ENCODE data around the gene KLHL3.
"Not testable (repeated sequence)": the region's sequence is repeated elsewhere in the genome, so short reads cannot be mapped to it uniquely, and the experiment has no call there.

KLHL3 gene, protein sequence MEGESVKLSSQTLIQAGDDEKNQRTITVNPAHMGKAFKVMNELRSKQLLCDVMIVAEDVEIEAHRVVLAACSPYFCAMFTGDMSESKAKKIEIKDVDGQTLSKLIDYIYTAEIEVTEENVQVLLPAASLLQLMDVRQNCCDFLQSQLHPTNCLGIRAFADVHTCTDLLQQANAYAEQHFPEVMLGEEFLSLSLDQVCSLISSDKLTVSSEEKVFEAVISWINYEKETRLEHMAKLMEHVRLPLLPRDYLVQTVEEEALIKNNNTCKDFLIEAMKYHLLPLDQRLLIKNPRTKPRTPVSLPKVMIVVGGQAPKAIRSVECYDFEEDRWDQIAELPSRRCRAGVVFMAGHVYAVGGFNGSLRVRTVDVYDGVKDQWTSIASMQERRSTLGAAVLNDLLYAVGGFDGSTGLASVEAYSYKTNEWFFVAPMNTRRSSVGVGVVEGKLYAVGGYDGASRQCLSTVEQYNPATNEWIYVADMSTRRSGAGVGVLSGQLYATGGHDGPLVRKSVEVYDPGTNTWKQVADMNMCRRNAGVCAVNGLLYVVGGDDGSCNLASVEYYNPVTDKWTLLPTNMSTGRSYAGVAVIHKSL

GRCh38 chr5:137735555-137736284 is at the start of gene KLHL3:
TSS of gene KLHL3 (minus strand) at chr5:137736089. CDS start at chr5:137735646, 443 bp downstream.
- DNase-seq = peak; percentile 15

DNA sequence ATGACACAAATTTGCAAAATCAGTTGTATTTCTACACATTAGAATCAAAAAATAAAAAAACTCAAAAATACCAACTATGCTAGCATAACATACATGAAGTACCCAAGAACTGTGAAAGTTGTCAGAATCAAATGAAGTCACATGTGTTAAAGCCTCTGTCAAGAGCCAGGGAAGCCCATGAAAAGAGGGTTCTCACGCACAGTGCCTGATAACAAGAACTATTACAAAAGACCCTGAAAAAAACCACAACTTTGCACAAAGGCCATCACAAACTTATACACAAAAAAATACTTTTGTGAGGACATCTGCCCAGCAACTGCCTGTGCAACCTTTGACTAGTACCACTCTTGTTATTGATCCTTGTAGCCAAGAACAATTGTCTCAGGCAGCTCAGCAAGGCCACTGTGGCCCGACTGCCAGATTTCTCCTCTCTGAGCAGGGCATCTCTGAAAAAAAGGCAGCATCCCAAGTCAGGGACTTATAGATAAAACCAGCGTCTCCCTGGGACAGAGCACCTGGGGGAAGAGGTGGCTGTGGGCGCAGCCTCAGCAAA is 47.2 kb upstream of the KLHL3 start:
- DNase-seq = no peak

- DNase-seq = no peak
Observed at GRCh38 chr5:137782055-137782454, 46.2 kb upstream of the KLHL3 start.

DNA sequence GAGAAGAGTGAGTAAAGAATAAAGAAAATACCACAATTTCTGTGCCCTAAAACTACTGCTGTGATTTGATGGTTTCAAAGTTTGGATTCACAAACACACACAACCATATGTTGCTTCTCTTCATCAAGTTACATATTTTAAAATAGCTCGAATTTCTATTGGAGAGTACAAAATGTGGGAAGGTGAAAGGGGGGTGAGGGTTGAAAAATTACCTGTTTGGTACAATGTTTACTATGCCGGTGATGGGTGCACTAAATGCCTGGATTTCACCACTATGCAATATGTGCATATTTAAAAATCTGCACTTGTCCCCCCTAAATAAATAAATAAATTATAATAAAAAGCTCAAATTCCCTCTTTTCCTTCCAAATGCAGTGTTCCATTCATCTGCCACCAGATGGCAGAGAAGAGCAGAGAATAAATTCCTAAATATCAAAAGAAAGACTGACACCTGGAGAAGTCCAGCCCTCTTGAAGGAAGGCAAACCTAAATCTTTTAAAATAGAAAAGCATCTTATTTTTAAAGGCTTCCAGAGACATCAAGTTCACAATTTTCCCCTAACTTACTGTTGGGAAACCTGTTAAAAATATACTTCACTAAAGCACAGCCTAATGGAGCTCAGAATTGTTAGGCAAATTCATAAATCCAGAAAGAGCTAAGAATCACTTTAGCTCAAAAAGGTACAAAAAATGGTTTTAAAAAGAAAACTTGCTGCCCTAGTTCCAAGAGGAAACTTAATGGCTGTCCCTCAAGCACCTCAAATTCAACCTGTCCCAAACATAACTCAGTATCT is 43.1 kb upstream of the KLHL3 start:
- peak; percentile 21 for DNase-seq

GRCh38 chr5:137767937-137768336 is 32.0 kb upstream of the KLHL3 start:
- not testable (repeated sequence) for DNase-seq

GRCh38 chr5:137761566-137761965 is 25.7 kb upstream of the KLHL3 start:
- no peak for DNase-seq

- no peak for DNase-seq
Observed at GRCh38 chr5:137760719-137761516, 25.0 kb upstream of the KLHL3 start.

DNA sequence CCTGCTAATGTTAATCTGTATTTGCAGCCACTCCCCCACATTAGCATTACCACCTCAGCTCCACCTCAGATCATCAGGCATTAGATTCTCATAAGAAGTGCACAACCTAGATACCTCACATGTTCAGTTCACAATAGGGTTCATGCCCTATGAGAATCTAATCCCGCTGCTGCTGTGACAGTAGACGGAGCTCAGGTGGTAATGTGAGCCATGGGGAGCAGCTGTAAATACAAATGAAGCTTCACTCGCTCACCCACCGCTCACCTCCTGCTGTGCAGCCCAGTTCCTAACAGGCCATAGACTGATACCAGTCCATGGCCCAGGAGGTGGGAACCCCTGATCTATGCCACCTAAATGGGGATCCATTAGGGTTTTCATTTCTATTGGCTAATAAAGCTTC is 24.4 kb upstream of the KLHL3 start:
- no peak for DNase-seq

DNA sequence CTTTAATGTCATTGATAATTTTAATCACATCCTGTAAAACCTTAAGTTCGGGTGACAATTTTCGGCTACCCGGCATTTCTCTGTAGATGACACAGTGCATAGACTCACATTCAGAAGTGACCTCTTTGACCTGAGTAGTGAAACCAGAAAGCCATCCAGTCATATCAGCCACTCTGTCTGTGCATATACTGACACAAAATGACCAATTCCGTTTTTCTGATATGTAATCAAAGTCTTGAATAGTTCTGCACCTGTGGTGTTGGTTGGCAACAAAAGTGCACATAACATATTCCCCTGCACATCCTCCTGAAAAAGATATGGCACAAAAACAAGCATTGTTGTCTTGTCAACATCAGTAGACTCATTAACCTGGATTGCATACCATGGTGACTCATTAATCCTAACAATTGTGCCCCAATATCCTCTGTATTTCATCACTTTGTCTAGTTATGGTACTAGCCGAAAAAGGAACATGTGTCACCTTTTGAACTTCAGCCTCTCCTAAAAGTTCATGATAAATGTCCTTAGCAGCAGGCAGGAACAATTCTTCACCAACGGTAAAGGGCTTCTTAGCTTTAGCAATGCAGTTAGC is 22.9 kb upstream of the KLHL3 start:
- DNase-seq = no peak

DNA sequence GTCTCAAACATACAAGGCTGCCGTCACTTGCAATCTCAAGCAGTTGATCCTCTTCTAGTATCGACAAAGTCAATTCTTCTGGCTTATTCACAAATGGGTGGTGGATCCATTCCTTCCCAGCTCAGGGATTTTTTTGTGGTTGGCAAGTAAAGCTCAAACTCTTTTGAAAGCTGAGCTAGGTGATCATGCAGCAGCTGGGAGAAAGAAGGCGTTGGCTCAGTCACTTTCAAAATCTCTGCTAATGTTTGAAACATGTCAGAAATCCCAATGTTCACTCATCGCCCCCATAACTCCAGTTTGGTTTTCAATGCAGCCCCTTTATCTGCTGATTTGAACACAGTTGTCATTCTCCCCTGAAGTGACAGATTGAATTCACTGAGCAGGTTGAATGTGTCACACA is 22.2 kb upstream of the KLHL3 start:
- no peak for DNase-seq

DNA sequence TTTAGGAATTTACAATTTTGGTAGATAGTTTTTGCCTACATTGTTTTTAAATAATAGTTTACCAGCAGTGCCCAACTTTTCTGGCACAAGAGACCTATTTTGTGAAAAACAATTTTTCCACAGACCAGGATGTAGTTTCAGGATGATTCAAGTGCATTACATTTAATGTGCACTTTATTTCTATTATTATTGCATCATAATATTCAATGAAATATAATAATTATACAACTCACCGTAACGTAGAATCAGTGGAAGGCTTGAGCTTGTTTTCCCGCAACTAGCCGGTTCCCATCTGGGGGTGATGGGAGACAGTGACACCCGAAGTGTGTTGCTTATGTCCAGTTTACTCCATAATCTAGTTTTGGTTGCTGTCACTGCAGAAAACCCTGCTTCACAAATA is 21.7 kb upstream of the KLHL3 start:
- no peak for DNase-seq

DNA sequence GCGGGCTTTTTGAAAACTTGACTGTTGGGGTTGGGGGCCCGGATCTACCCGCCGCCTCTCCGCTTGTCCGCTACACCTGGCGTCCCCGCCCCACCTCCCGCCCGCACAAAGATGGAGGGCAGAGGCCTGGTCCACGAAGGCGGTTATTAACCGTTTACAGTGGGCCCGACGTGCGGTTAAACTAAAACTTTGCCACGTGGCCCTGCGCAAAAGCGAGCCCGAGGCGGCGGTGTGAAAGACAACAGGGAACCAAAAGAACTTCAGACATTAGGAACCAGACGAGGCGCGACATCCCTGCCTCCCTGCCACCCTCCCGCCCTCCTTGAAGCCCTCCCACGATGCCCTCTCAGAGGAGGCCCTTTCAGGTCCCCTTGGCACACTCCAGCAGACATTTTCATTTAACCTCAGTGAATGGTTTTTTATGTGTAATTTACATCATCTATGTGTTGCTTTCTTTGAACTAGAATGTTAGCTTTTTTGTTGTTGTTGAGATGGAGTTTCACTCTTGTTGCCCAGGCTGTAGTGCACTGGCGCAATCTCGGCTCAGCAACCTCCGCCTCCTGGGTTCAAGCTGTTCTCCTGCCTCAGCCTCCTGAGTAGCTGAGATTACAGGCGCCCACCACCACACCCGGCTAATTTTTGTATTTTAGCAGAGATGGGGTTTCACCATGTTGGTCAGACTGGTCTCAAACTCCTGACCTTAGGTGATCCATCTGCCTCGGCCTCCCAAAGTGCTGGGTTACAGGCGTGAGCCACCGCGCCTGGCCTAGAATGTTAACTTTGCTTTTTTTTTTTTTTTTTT is 19.3 kb upstream of the KLHL3 start:
- DNase-seq = no peak

- DNase-seq = peak; percentile 96
Observed at GRCh38 chr5:137754188-137754960, 18.5 kb upstream of the KLHL3 start, which contains the start of gene HNRNPA0. TSS of gene HNRNPA0 (minus strand) at chr5:137754363. CDS start at chr5:137754066, 297 bp downstream.

GRCh38 chr5:137753691-137754187 is 17.9 kb upstream of the KLHL3 start:
- DNase-seq = no peak

- DNase-seq = peak; percentile 55
Observed at GRCh38 chr5:137752905-137753690, 17.2 kb upstream of the KLHL3 start.

GRCh38 chr5:137751869-137752491 is 16.1 kb upstream of the KLHL3 start:
- DNase-seq = peak; percentile 42

DNA sequence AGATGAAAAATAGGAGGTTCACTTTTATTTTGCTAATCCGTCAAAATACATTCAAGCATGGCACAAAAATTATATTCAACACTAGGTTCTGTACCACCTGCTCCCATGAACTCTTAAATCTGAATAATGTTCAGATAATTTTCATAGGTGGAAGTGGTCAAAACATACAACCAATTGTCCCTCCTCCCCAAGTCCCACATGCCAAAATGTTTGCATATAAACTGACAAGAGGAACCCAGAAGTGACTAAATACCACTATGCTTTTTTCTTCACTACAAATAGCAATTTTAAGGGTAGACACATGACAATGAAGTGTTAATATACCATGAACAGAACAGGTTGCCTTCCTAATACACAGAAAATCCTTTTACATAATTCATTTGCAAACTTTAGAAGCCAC is 14.5 kb upstream of the KLHL3 start:
- no peak for DNase-seq

DNA sequence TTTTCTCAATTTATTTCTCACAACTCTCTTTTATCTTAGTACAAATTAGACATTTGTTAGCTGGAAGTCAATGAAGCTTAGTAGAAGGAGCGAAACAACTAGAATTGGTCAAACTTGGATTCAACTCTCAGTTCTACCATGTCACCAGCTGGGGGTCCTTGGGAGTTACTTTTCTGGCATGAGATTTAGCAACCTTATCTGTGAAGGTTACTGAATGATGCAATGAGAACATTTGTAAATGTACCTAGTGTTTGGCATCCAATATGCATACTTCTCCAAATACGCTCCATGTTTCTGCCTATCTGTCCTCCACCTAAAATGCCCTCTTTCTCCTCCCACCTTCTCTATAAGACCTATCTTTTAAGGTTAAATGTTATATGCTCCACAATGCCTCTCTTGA is 12.0 kb upstream of the KLHL3 start:
- DNase-seq = no peak

Measured in CD4-positive, alpha-beta T cell treated with Interleukin-21 for 1 hour (primary cell).